ENCODE results near the gene HS6ST1.

GRCh38 chr2:128249555-128249954 is 69.1 kb downstream of the HS6ST1 start:
- TF ChIP-seq CTCF (IDR thresholded peaks at IDR 0.05; ENCODE audit: extremely low read depth in 1 of 2, insufficient read depth in 1 of 2, low read depth in 1 of 2, low read length in 2 of 2) (no peak), POLR2AphosphoS5 (IDR thresholded peaks at IDR 0.05; ENCODE audit: insufficient read depth, low read depth, low read length) (no peak), POLR2A (IDR thresholded peaks at IDR 0.05; ENCODE audit: low read depth, low read length) (no peak), EZH2 (IDR thresholded peaks at IDR 0.05; ENCODE audit: borderline replicate concordance, low read depth, low read length, severe bottlenecking) (no peak), MYC (IDR thresholded peaks at IDR 0.05; ENCODE audit: low read depth, low read length) (no peak), FOS (IDR thresholded peaks at IDR 0.05; ENCODE audit: borderline replicate concordance, insufficient read depth, low read length) (no peak), GATA2 (IDR thresholded peaks at IDR 0.05; ENCODE audit: insufficient read depth, insufficient read length, low read depth, low read length) (no peak)
- TF ChIP-seq, protein P1, sequence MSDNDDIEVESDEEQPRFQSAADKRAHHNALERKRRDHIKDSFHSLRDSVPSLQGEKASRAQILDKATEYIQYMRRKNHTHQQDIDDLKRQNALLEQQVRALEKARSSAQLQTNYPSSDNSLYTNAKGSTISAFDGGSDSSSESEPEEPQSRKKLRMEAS (IDR thresholded peaks at IDR 0.05; ENCODE audit: insufficient read depth, insufficient read length), result no peak
